Fibroblast of skin of abdomen (primary cell): ENCODE measurements around the gene PCDHGB7.
"Not testable (repeated sequence)": the region's sequence is repeated elsewhere in the genome, so short reads cannot be mapped to it uniquely, and the experiment has no call there.

ENCODE experiments used
- DNase-seq: peaks from one replicate; pipeline ENCODE4 v3.0.0-alpha.2; 2013

The PCDHGB7 gene

DNA sequence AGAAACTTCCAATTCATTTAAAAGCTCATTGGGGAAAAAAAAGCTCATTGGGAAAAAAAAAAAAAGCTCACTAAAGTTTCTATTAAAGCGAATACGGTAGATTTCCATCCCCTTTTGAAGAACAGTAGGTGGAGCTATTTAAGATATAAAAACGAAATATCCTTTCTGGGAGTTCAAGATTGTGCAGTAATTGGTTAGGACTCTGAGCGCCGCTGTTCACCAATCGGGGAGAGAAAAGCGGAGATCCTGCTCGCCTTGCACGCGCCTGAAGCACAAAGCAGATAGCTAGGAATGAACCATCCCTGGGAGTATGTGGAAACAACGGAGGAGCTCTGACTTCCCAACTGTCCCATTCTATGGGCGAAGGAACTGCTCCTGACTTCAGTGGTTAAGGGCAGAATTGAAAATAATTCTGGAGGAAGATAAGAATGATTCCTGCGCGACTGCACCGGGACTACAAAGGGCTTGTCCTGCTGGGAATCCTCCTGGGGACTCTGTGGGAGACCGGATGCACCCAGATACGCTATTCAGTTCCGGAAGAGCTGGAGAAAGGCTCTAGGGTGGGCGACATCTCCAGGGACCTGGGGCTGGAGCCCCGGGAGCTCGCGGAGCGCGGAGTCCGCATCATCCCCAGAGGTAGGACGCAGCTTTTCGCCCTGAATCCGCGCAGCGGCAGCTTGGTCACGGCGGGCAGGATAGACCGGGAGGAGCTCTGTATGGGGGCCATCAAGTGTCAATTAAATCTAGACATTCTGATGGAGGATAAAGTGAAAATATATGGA, 13.0 kb downstream of the PCDHGB7 start, which contains the start of gene PCDHGA12:
PCDHGA12 (plus strand) TSS at position 176 of the 782 bp plus-strand sequence; CDS start at position 429, 253 bp downstream.
- peak; percentile 90 for DNase-seq

GRCh38 chr5:141431286-141431685, 13.8 kb downstream of the PCDHGB7 start:
- DNase-seq, result peak; percentile 44

GRCh38 chr5:141432308-141432707, 14.8 kb downstream of the PCDHGB7 start:
- DNase-seq, result not testable (repeated sequence)

DNA sequence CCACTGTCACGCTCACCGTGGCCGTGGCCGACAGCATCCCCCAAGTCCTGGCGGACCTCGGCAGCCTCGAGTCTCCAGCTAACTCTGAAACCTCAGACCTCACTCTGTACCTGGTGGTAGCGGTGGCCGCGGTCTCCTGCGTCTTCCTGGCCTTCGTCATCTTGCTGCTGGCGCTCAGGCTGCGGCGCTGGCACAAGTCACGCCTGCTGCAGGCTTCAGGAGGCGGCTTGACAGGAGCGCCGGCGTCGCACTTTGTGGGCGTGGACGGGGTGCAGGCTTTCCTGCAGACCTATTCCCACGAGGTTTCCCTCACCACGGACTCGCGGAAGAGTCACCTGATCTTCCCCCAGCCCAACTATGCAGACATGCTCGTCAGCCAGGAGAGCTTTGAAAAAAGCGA, 15.2 kb downstream of the PCDHGB7 start:
- DNase-seq, result not testable (repeated sequence)

- no peak for DNase-seq
Measured at GRCh38 chr5:141434006-141434405, 16.5 kb downstream of the PCDHGB7 start.

DNA sequence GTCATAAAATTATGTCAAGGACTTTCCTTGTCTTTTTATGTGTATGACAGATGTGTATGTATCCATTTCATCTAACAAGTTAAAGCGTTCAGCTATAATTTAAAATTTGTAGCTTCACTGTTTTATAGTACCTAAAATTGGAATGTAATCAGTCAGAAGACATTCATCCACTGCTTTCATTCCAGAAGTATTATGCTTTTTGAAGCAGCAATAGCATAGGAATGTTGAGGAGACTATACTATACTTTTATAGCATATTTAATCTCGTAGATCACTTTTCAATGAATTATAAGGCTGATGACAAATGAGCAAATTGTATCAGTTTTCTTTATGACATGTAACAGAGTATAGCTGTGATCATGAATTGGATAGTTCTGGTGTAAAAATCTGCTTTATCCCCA, 19.7 kb downstream of the PCDHGB7 start:
- peak; percentile 44 for DNase-seq

DNA sequence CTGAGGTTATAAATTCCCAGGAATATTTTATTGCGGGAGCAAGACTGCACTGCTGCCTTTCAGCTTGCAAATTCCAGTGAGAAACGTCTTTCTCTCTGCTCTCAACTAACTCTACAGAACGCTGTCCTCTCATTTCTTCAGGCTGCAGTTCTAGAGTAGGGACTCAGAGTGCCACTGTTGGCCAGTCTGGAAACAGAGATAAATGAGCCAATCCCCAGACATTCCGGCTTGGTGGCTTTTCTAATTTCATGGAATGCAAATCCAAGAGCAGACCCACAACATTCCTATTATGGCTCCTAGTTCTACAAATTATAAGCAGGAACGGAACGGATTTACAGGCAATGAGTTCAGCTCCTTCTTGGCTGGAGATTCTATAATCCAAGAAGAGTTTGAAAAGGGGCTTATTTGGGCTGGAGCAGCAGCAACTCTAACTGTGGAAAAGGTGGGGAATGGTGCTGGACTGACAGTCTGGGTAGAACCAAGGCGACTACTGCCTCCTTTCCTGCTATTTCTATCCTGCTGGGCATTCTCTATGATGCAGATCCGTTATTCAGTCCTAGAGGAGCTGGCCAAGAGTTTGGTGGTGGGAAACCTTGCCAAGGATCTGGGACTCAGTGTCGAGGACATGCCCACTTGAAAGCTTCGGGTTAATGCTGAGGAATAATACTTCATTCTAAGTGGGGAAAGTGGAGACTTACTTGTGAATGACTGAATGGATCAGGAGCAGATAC, 22.1 kb downstream of the PCDHGB7 start:
- peak; percentile 47 for DNase-seq

- no peak for DNase-seq
Measured at GRCh38 chr5:141440341-141440740, 22.9 kb downstream of the PCDHGB7 start.

- no peak for DNase-seq
Measured at GRCh38 chr5:141441571-141442170, 24.2 kb downstream of the PCDHGB7 start.

GRCh38 chr5:141465351-141465750, 47.9 kb downstream of the PCDHGB7 start:
- DNase-seq, result peak; percentile 45
